Breast epithelium (tissue), 3 donors: ENCODE data around the gene PHACTR2.

Experiments
- CTCF ChIP-seq, 3 donors: fragments of 450-650 bp; IDR thresholded peaks; one replicate each; pipeline ENCODE4 v1.5.1; 2016 to 2017; ENCODE audit warnings: antibody characterized with exemption in 3 of 3, mild to moderate bottlenecking in 3 of 3, moderate library complexity in 3 of 3
- POLR2A ChIP-seq: fragments of 450-650 bp; IDR thresholded peaks from one replicate; pipeline ENCODE4 v1.6.1; 2016; ENCODE audit warnings: antibody characterized with exemption, mild to moderate bottlenecking, moderate library complexity
- POLR2AphosphoS5 ChIP-seq, 3 donors: sonication (generic); formaldehyde crosslinking; IDR thresholded peaks; one replicate each; pipeline ENCODE4 v1.6.1; 2017; ENCODE audit warnings: antibody characterized with exemption in 3 of 3

- TF ChIP-seq CTCF (IDR thresholded peaks at IDR 0.05) (no peak), POLR2A (no peak), POLR2AphosphoS5 (IDR thresholded peaks at IDR 0.05) (no peak)
Measured at GRCh38 chr6:143758551-143758950, 80.8 kb downstream of the PHACTR2 start.
